Endothelial cell of umbilical vein (primary cell): ENCODE results near the gene WDR7. TPM values are rescaled to one million over a fixed set of nuclear protein-coding genes. Genes with fewer than 3 reads are reported as not detected.

Source experiments
- BruUV-seq: library from RNA; stranded (reverse); fragments of 400-500 nt; replicated peaks from 2 replicates; lab custom pipeline; 2021; lab: Mats Ljungman, UMichigan
- CTCF ChIA-PET: fragments of 300-600, 350-600 bp; sonication (Branson Sonifier 250); formaldehyde crosslinking; loops from one replicate; lab custom pipeline; 2021; ENCODE audit warnings: antibody characterized with exemption, inconsistent platforms; lab: Charles Lee
- POLR2A ChIA-PET: fragments of 300-600, 350-600 bp; sonication (Branson Sonifier 250); formaldehyde crosslinking; loops from one replicate; lab custom pipeline; 2021; ENCODE audit warnings: antibody characterized with exemption, inconsistent platforms; lab: Charles Lee
- DNase-seq: peaks from one replicate; pipeline ENCODE4 v3.0.0-alpha.2; 2011; ENCODE audit warnings: low read depth, low spot score
- FAIRE-seq: peaks from 2 replicates; lab custom pipeline; 2011; peaks lifted over from hg19 to GRCh38; lab: Jason Lieb, UNC
- H2AFZ ChIP-seq: 2 replicates; pipeline ENCODE4 v1.6.0; 2012; ENCODE audit warnings: low read depth, low read length, control low read depth, inconsistent platforms
- H3K27ac ChIP-seq: 2 replicates; pipeline ENCODE4 v1.5.1; 2011; ENCODE audit warnings: low read depth, mild to moderate bottlenecking, control low read depth, low read length, moderate library complexity; ENCODE audit not compliant: insufficient read depth
- H3K27me3 ChIP-seq, 2 experiments: 2 replicates each; pipeline versions ENCODE4 v1.6.0 to v1.6.1; 2011; ENCODE audit warnings: low read length in 2 of 2, mixed read lengths in 1 of 2; ENCODE audit not compliant: control insufficient read depth in 2 of 2, insufficient read depth in 2 of 2
- H3K36me3 ChIP-seq, 2 experiments: 2 replicates in 1 of 2; 3 replicates in 1 of 2; pipeline ENCODE4 v1.5.1; 2011; ENCODE audit warnings: low read length in 2 of 2, mild to moderate bottlenecking in 1 of 2, moderate library complexity in 1 of 2; ENCODE audit not compliant: control insufficient read depth in 2 of 2, insufficient read depth in 2 of 2; ENCODE audit errors: extremely low read depth in 1 of 2
- H3K4me1 ChIP-seq: 3 replicates; pipeline ENCODE4 v1.5.1; 2011; ENCODE audit warnings: mild to moderate bottlenecking, low read length; ENCODE audit not compliant: control insufficient read depth, insufficient read depth; ENCODE audit errors: extremely low read depth
- H3K4me2 ChIP-seq: 2 replicates; pipeline ENCODE4 v1.6.1; 2011; ENCODE audit warnings: low read length, control low read depth, mixed read lengths; ENCODE audit not compliant: insufficient read depth
- H3K4me3 ChIP-seq, 3 experiments: fragments of 200-600 bp in 1 of 3; sonication (generic), shearing (Covaris generic) in 1 of 3; replicated peaks in 1 of 3; 2 replicates each; pipeline ENCODE4 v1.5.1; 2011 to 2016; ENCODE audit warnings: control low read depth in 3 of 3, low read length in 3 of 3, mild to moderate bottlenecking in 2 of 3, inconsistent platforms in 1 of 3, low read depth in 1 of 3, moderate library complexity in 1 of 3; ENCODE audit not compliant: insufficient read depth in 1 of 3
- H3K79me2 ChIP-seq: 2 replicates; pipeline ENCODE4 v1.6.0; 2012; ENCODE audit warnings: low read length, inconsistent platforms; ENCODE audit not compliant: control insufficient read depth, insufficient read depth
- H3K9ac ChIP-seq: replicated peaks from 2 replicates; pipeline ENCODE3; 2011; ENCODE audit warnings: low read length, control low read depth; ENCODE audit not compliant: insufficient read depth; ENCODE audit errors: extremely low read depth
- H3K9me1 ChIP-seq: replicated peaks from 3 replicates; pipeline ENCODE4 v1.6.0; 2011; ENCODE audit warnings: mild to moderate bottlenecking, low read length; ENCODE audit not compliant: control insufficient read depth, insufficient read depth; ENCODE audit errors: extremely low read depth
- H3K9me3 ChIP-seq: replicated peaks from 2 replicates; pipeline ENCODE4 v1.5.1; 2012; ENCODE audit warnings: low read length, inconsistent platforms; ENCODE audit not compliant: control insufficient read depth, insufficient read depth
- H4K20me1 ChIP-seq: replicated peaks from 2 replicates; pipeline ENCODE3; 2011; ENCODE audit warnings: mild to moderate bottlenecking, low read length; ENCODE audit not compliant: control insufficient read depth, insufficient read depth; ENCODE audit errors: extremely low read depth
- EZH2 ChIP-seq: IDR thresholded peaks from 2 replicates; pipeline ENCODE4 v1.6.1; 2012; ENCODE audit warnings: borderline replicate concordance, low read depth, mild to moderate bottlenecking, moderate library complexity, low read length, inconsistent platforms; ENCODE audit not compliant: severe bottlenecking
- FOS ChIP-seq: IDR thresholded peaks from 2 replicates; pipeline ENCODE4 v1.6.1; 2011; ENCODE audit warnings: mild to moderate bottlenecking, low read length, moderate library complexity, borderline replicate concordance; ENCODE audit not compliant: insufficient read depth
- GATA2 ChIP-seq: IDR thresholded peaks from 2 replicates; pipeline ENCODE4 v1.7.0; 2011; ENCODE audit warnings: low read depth, mild to moderate bottlenecking, moderate library complexity, mixed read lengths, low read length; ENCODE audit not compliant: insufficient read length, insufficient read depth
- JUN ChIP-seq: IDR thresholded peaks from 2 replicates; pipeline ENCODE4 v1.6.1; 2011; ENCODE audit warnings: borderline replicate concordance, low read depth; ENCODE audit not compliant: insufficient read length, insufficient read depth
- MYC ChIP-seq: IDR thresholded peaks from one replicate; pipeline ENCODE4 v1.6.1; 2011; ENCODE audit warnings: mild to moderate bottlenecking, low read depth, low read length
- POLR2A ChIP-seq: IDR thresholded peaks from 2 replicates; pipeline ENCODE4 v1.6.1; 2012; ENCODE audit warnings: low read depth, mild to moderate bottlenecking, control low read depth, low read length
- POLR2AphosphoS5 ChIP-seq: IDR thresholded peaks from 2 replicates; pipeline ENCODE4 v1.6.1; 2012; ENCODE audit warnings: low read depth, mild to moderate bottlenecking, control low read depth, low read length, moderate library complexity; ENCODE audit not compliant: insufficient read depth
- dilution Hi-C: fragments of 300-500 bp; cut with MboI; formaldehyde crosslinking; loops from one replicate; pipeline ENCODE4 v1.15.0; 2019; ENCODE audit warnings: low sequenced_read_pairs; ENCODE audit not compliant: extremely low pct_ligation_motif_present
- intact Hi-C: fragments of 100-400 bp; cut with micrococcal nuclease; formaldehyde crosslinking; loops from one replicate; pipeline ENCODE4 v1.10.0; 2022
- polyA plus RNA-seq, 4 experiments: library from polyadenylated mRNA; depleted of rRNA in 3 of 4; stranded (reverse) in 3 of 4; unstranded in 1 of 4; fragments of >200 nt; gene quantifications; 2 replicates each; pipeline versions ENCODE4 v1.2.1 to v1.2.3, GENCODE V29; 2011 to 2012; ENCODE audit warnings: missing spikeins in 1 of 4
- total RNA-seq: library from RNA; stranded (reverse); gene quantifications from 2 replicates; pipeline ENCODE4 v1.2.3, GENCODE V29; 2021
- TF ChIP-seq, protein P1 (sequence below): IDR thresholded peaks from 2 replicates; pipeline ENCODE4 v1.6.1; 2011; ENCODE audit not compliant: insufficient read depth, insufficient read length
- TF ChIP-seq, protein P2 (sequence below), 2 donors: IDR thresholded peaks; 1 replicate in 1 of 2; 2 replicates in 1 of 2; pipeline ENCODE4 v1.5.1; 2011; ENCODE audit warnings: low read length in 2 of 2, mild to moderate bottlenecking in 2 of 2, moderate library complexity in 2 of 2, control low read depth in 1 of 2, inconsistent platforms in 1 of 2, low read depth in 1 of 2; ENCODE audit not compliant: insufficient read depth in 1 of 2; ENCODE audit errors: extremely low read depth in 1 of 2

The WDR7 gene
- total and polyA plus RNA-seq, 2 donors (not counting 3 experiments of a cell fraction or from before 2014, with no cell fraction given): 5.9 to 19.0 TPM

DNA sequence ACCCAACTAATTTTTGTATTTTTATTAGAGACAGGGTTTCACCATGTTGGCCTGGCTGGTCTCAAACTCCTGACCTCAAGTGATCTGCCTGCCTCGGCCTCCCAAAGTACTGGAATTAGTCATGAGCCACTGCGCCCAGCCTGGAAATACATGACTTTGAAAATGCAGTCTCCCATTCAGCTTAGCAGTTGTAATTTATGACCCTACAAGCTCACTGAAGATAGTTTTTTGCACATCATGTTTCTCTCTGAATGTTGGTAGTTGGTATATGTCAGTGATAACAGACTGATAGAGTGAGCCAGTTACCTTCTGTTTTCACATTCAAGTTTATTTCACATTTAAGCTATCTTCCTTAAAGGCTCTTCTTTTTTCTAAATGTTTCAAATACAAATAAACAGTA, 7.1 kb downstream of the WDR7 start:
- FAIRE-seq (no peak), DNase-seq (no peak)
- H2AFZ ChIP-seq: no peak overlapping the region
- no peaks in the 10 kb centered on the region for H3K9me3 ChIP-seq
- no peaks in the 10 kb centered on the region for H3K9me1 ChIP-seq
- ChIA-PET POLR2A (no interaction called here), CTCF (no interaction called here)
- dilution Hi-C loops (no loop called here), intact Hi-C loops (no loop called here)
- H3K9ac ChIP-seq: no peak overlapping the region
- H3K4me2 ChIP-seq: no peak overlapping the region
- no peaks in the 10 kb centered on the region for H3K36me3 ChIP-seq
- H3K79me2 ChIP-seq: peaks cover 11% of the 10 kb centered on the region
- BruUV-seq: no TSS peak
- no peaks in the 10 kb centered on the region for H4K20me1 ChIP-seq
- H3K27ac ChIP-seq: no peak overlapping the region
- TF ChIP-seq POLR2AphosphoS5 (no peak), POLR2A (no peak), GATA2 (no peak), MYC (no peak), EZH2 (no peak), FOS (no peak), JUN (no peak)
- TF ChIP-seq, protein P1, sequence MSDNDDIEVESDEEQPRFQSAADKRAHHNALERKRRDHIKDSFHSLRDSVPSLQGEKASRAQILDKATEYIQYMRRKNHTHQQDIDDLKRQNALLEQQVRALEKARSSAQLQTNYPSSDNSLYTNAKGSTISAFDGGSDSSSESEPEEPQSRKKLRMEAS: no peak
- TF ChIP-seq, protein P2, sequence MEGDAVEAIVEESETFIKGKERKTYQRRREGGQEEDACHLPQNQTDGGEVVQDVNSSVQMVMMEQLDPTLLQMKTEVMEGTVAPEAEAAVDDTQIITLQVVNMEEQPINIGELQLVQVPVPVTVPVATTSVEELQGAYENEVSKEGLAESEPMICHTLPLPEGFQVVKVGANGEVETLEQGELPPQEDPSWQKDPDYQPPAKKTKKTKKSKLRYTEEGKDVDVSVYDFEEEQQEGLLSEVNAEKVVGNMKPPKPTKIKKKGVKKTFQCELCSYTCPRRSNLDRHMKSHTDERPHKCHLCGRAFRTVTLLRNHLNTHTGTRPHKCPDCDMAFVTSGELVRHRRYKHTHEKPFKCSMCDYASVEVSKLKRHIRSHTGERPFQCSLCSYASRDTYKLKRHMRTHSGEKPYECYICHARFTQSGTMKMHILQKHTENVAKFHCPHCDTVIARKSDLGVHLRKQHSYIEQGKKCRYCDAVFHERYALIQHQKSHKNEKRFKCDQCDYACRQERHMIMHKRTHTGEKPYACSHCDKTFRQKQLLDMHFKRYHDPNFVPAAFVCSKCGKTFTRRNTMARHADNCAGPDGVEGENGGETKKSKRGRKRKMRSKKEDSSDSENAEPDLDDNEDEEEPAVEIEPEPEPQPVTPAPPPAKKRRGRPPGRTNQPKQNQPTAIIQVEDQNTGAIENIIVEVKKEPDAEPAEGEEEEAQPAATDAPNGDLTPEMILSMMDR (IDR thresholded peaks at IDR 0.05; ENCODE audit: extremely low read depth in 1 of 2, insufficient read depth in 1 of 2, low read depth in 1 of 2, low read length in 2 of 2): no peak
- no peaks in the 10 kb centered on the region for H3K4me1 ChIP-seq
- no peaks in the 10 kb centered on the region for H3K27me3 ChIP-seq
- no peak overlapping the region for H3K4me3 ChIP-seq
